Activated CD8-positive, alpha-beta T cell treated with anti-CD3 and anti-CD28 coated beads for 36 hours (primary cell): ENCODE measurements around the gene SCGB3A2. TPM values are rescaled to one million over a fixed set of nuclear protein-coding genes. Genes with fewer than 3 reads are reported as not detected.

Experiments used
- ATAC-seq: fragments of 200-7000 bp; cut with Tn5 transposase; one replicate; pipeline ENCODE4 v1.10.0; 2021; ENCODE audit warnings: mild to moderate bottlenecking, moderate library complexity
- CTCF ChIA-PET: fragments of 350-600 bp; sonication (Branson Sonifier 250); formaldehyde crosslinking; loops from one replicate; lab custom pipeline; 2021; ENCODE audit warnings: antibody characterized with exemption; lab: Charles Lee
- POLR2A ChIA-PET: fragments of 350-600 bp; sonication (Branson Sonifier 250); formaldehyde crosslinking; loops from one replicate; lab custom pipeline; 2021; ENCODE audit warnings: antibody characterized with exemption; lab: Charles Lee
- DNase-seq: peaks from one replicate; pipeline ENCODE4 v3.0.0-alpha.2; 2020
- H3K27ac Mint-ChIP-seq: one replicate; pipeline ENCODE4 v1.8.0; 2021; ENCODE audit warnings: mild to moderate bottlenecking, mixed read lengths
- H3K27me3 Mint-ChIP-seq: one replicate; pipeline ENCODE4 v1.8.0; 2021; ENCODE audit warnings: mixed read lengths
- H3K36me3 Mint-ChIP-seq: one replicate; pipeline ENCODE4 v1.8.0; 2021; ENCODE audit warnings: low read depth, mixed read lengths
- H3K4me1 Mint-ChIP-seq: one replicate; pipeline ENCODE4 v1.8.0; 2021; ENCODE audit warnings: low read depth, mixed read lengths
- H3K4me3 Mint-ChIP-seq: one replicate; pipeline ENCODE4 v1.8.0; 2021; ENCODE audit warnings: mild to moderate bottlenecking, moderate library complexity, mixed read lengths
- H3K9me3 Mint-ChIP-seq: one replicate; pipeline ENCODE4 v1.8.0; 2021; ENCODE audit warnings: mixed read lengths
- intact Hi-C: fragments of 100-400 bp; cut with micrococcal nuclease; formaldehyde crosslinking; loops from one replicate; pipeline ENCODE4 v1.10.0; 2022
- total RNA-seq, 2 experiments: library from RNA; stranded (reverse); gene quantifications; one replicate each; pipeline ENCODE4 v1.2.3, GENCODE V29; 2021
- TF ChIP-seq, protein P1 (sequence below): fragments of 200-600 bp; IDR thresholded peaks from one replicate; pipeline ENCODE4 v1.8.0; 2022; ENCODE audit warnings: antibody characterized with exemption, mild to moderate bottlenecking

Gene SCGB3A2
- total RNA-seq, 2 experiments from 2014 or later = not detected

- H3K36me3 Mint-ChIP-seq = no peaks in the 10 kb centered on the region
- H3K9me3 Mint-ChIP-seq = no peaks in the 10 kb centered on the region
- H3K27me3 Mint-ChIP-seq = peaks cover 8% of the 10 kb centered on the region
- DNase-seq (no peak), ATAC-seq (no peak)
- CTCF ChIA-PET = no interaction called here
- POLR2A ChIA-PET = no interaction called here
- intact Hi-C loops = no loop called here
- H3K4me3 Mint-ChIP-seq = no peak overlapping the region
- no peak overlapping the region for H3K27ac Mint-ChIP-seq
- TF ChIP-seq, protein P1, sequence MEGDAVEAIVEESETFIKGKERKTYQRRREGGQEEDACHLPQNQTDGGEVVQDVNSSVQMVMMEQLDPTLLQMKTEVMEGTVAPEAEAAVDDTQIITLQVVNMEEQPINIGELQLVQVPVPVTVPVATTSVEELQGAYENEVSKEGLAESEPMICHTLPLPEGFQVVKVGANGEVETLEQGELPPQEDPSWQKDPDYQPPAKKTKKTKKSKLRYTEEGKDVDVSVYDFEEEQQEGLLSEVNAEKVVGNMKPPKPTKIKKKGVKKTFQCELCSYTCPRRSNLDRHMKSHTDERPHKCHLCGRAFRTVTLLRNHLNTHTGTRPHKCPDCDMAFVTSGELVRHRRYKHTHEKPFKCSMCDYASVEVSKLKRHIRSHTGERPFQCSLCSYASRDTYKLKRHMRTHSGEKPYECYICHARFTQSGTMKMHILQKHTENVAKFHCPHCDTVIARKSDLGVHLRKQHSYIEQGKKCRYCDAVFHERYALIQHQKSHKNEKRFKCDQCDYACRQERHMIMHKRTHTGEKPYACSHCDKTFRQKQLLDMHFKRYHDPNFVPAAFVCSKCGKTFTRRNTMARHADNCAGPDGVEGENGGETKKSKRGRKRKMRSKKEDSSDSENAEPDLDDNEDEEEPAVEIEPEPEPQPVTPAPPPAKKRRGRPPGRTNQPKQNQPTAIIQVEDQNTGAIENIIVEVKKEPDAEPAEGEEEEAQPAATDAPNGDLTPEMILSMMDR = no peak
- H3K4me1 Mint-ChIP-seq = no peaks in the 10 kb centered on the region
Observed at GRCh38 chr5:147892696-147893296, 14.3 kb downstream of the SCGB3A2 start.

DNA sequence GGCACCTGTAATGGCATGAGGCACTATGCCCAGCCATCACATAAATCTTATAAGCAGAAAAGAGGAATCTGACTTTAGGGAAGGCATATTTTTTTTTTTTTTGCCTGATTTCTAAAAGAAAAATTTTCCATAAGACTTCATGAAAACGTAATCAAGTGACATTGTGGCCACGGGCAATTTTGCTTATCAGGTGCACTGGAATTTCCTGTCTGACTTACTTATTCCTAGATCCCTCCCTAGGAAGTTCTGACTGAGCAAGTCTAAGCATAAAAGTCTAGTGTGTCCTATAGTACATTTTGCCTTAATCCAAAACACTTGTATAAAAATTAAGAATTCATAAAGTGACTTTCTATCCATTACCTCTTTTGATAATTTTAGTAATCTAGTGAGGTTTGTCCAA lies 15.3 kb downstream of the SCGB3A2 start:
- no peak for ATAC-seq
- Mint-ChIP-seq H3K27ac (no peak overlapping the region), H3K36me3 (no peaks in the 10 kb centered on the region), H3K9me3 (no peaks in the 10 kb centered on the region), H3K27me3 (peaks cover 8% of the 10 kb centered on the region), H3K4me1 (no peaks in the 10 kb centered on the region), H3K4me3 (no peak overlapping the region)
- ChIA-PET POLR2A (no interaction called here), CTCF (no interaction called here)
- intact Hi-C loops = no loop called here
- TF ChIP-seq, protein P1 = no peak
- no peak for DNase-seq

GRCh38 chr5:147895864-147896263 lies 17.4 kb downstream of the SCGB3A2 start:
- TF ChIP-seq, protein P1 = no peak
- intact Hi-C loops = no loop called here
- no peak overlapping the region for H3K27ac Mint-ChIP-seq

DNA sequence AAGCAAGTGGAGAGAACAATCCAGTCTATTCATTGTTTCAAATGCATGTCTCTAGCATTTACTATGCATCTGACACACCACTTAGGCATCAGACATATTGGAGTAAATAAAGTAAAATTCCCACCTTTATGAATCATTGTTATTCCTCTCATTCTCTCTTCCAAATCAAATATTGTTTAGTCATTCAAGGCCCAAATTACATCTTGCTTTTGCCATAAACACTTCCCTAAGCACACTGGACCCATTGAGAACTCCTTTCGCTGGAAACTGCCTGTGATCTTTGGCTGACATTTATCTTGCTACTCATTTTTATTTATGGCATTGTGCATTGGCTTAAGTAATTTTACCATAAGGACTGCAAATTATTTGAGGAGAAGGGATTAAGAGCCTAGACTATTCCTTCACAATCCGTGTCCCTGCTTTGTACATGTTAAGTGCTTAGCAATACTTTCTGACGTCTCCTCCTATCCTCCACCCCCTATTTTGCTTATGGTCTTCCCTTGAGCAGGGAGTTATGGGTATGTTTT lies 20.4 kb downstream of the SCGB3A2 start:
- intact Hi-C loops = no loop called here
- TF ChIP-seq, protein P1 = no peak
- H3K9me3 Mint-ChIP-seq = no peaks in the 10 kb centered on the region
- CTCF ChIA-PET = no interaction called here
- H3K27me3 Mint-ChIP-seq = peaks cover 3% of the 10 kb centered on the region
- no peak overlapping the region for H3K27ac Mint-ChIP-seq
- DNase-seq (no peak), ATAC-seq (no peak)
- H3K4me1 Mint-ChIP-seq = no peaks in the 10 kb centered on the region
- no peak overlapping the region for H3K4me3 Mint-ChIP-seq
- no peaks in the 10 kb centered on the region for H3K36me3 Mint-ChIP-seq
- POLR2A ChIA-PET = no interaction called here

More at GRCh38 chr5:147895864-147896263, 17.4 kb downstream of the SCGB3A2 start:
- Mint-ChIP-seq H3K4me3 (no peak overlapping the region), H3K36me3 (no peaks in the 10 kb centered on the region), H3K9me3 (no peaks in the 10 kb centered on the region), H3K27me3 (peaks cover 8% of the 10 kb centered on the region), H3K4me1 (no peaks in the 10 kb centered on the region)
- no peak for ATAC-seq
- DNase-seq = no peak
- ChIA-PET CTCF (interaction anchor here (0.9 kb wide), 1 partner anchor 38 kb away, joined by 3 read pairs; no protein-coding TSS in a partner anchor), POLR2A (no interaction called here)

- no peak for ATAC-seq
- ChIA-PET POLR2A (no interaction called here), CTCF (no interaction called here)
Observed at GRCh38 chr5:147901599-147902039, 23.1 kb downstream of the SCGB3A2 start.

More at GRCh38 chr5:147901599-147902039, 23.1 kb downstream of the SCGB3A2 start:
- no peaks in the 10 kb centered on the region for H3K9me3 Mint-ChIP-seq
- H3K27ac Mint-ChIP-seq = no peak overlapping the region
- no peaks in the 10 kb centered on the region for H3K36me3 Mint-ChIP-seq
- no peaks in the 10 kb centered on the region for H3K27me3 Mint-ChIP-seq
- TF ChIP-seq, protein P1 = no peak
- no peak overlapping the region for H3K4me3 Mint-ChIP-seq
- H3K4me1 Mint-ChIP-seq = no peaks in the 10 kb centered on the region
- no peak for DNase-seq
- intact Hi-C loops = no loop called here
